B cell (primary cell): ENCODE results near the gene ATP23. TPM values are rescaled to one million over a fixed set of nuclear protein-coding genes. Genes with fewer than 3 reads are reported as not detected.

Source experiments
- ATAC-seq: fragments of 200-7000 bp; cut with Tn5 transposase; one replicate; pipeline ENCODE4 v1.10.0; 2021; ENCODE audit warnings: low read depth, mild to moderate bottlenecking, moderate number of reproducible peaks, moderate library complexity
- CTCF ChIA-PET: fragments of 350-600 bp; sonication (Branson Sonifier 250); formaldehyde crosslinking; loops from one replicate; lab custom pipeline; 2021; ENCODE audit warnings: antibody characterized with exemption, inconsistent platforms; lab: Charles Lee
- POLR2A ChIA-PET: fragments of 350-600 bp; sonication (Branson Sonifier 250); formaldehyde crosslinking; loops from one replicate; lab custom pipeline; 2021; ENCODE audit warnings: antibody characterized with exemption; lab: Charles Lee
- DNase-seq: peaks from one replicate; pipeline ENCODE4 v3.0.0; 2013
- H2AFZ ChIP-seq: 2 replicates; pipeline ENCODE4 v1.6.1; 2012; ENCODE audit warnings: mild to moderate bottlenecking, low read depth, low read length; ENCODE audit not compliant: insufficient read depth, poor library complexity, severe bottlenecking
- H3K27ac ChIP-seq, 2 donors: 1 replicate in 1 of 2; 2 replicates in 1 of 2; pipeline ENCODE4 v1.5.1; 2012 to 2013; ENCODE audit warnings: low read length in 2 of 2, mild to moderate bottlenecking in 2 of 2, moderate library complexity in 1 of 2
- H3K27me3 ChIP-seq, 4 experiments: fragments of 200-600 bp in 1 of 4; sonication (generic) in 1 of 4; replicated peaks in 1 of 4; 1 replicate in 2 of 4; 2 replicates in 2 of 4; pipeline versions ENCODE4 v1.6.1 to v1.7.0; 2013 to 2016; ENCODE audit warnings: low read length in 3 of 4, mild to moderate bottlenecking in 2 of 4, mixed read lengths in 1 of 4, moderate library complexity in 1 of 4; ENCODE audit not compliant: insufficient read depth in 4 of 4, control insufficient read depth in 3 of 4; ENCODE audit errors: control extremely low read depth in 1 of 4
- H3K36me3 ChIP-seq, 2 experiments: replicated peaks in 1 of 2; 1 replicate in 1 of 2; 2 replicates in 1 of 2; pipeline versions ENCODE4 v1.6.1 to v1.7.1; 2013; ENCODE audit warnings: low read length in 1 of 2; ENCODE audit not compliant: insufficient read depth in 2 of 2, control insufficient read depth in 1 of 2; ENCODE audit errors: control extremely low read depth in 1 of 2, extremely low read depth in 1 of 2
- H3K4me1 ChIP-seq, 2 donors: fragments of 200-600 bp in 1 of 2; sonication (generic) in 1 of 2; 1 replicate in 1 of 2; 2 replicates in 1 of 2; pipeline versions ENCODE4 v1.5.1 to v1.6.1; 2013 to 2017; ENCODE audit warnings: low read length in 2 of 2; ENCODE audit not compliant: control insufficient read depth in 2 of 2, insufficient read depth in 2 of 2
- H3K4me2 ChIP-seq: replicated peaks from 2 replicates; pipeline ENCODE3; 2012; ENCODE audit warnings: mild to moderate bottlenecking, low read depth, low read length; ENCODE audit not compliant: poor library complexity, severe bottlenecking
- H3K4me3 ChIP-seq, 5 experiments: fragments of 200-600 bp in 1 of 5; sonication (generic) in 1 of 5; 1 replicate in 3 of 5; 2 replicates in 2 of 5; pipeline versions ENCODE4 v1.5.1 to v1.7.0; 2011 to 2016; ENCODE audit warnings: low read length in 4 of 5, mild to moderate bottlenecking in 4 of 5, low read depth in 2 of 5, control low read depth in 1 of 5, moderate library complexity in 1 of 5; ENCODE audit not compliant: insufficient read depth in 1 of 5; ENCODE audit errors: control extremely low read depth in 1 of 5, extremely low read depth in 1 of 5
- H3K79me2 ChIP-seq: fragments of 200-600 bp; sonication (generic); one replicate; pipeline ENCODE4 v1.6.0; 2016; ENCODE audit warnings: low read length; ENCODE audit not compliant: control insufficient read depth, insufficient read depth
- H3K9ac ChIP-seq: fragments of 200-600 bp; sonication (generic); 2 replicates; pipeline ENCODE4 v1.6.1; 2017; ENCODE audit warnings: mild to moderate bottlenecking, low read length, moderate library complexity
- H3K9me3 ChIP-seq, 3 donors: one replicate each; pipeline versions ENCODE4 v1.6.1 to v1.7.1; 2013; ENCODE audit warnings: low read length in 2 of 3; ENCODE audit not compliant: control insufficient read depth in 2 of 3, insufficient read depth in 1 of 3; ENCODE audit errors: control extremely low read depth in 1 of 3
- H4K20me1 ChIP-seq: 2 replicates; pipeline ENCODE4 v1.6.0; 2012; ENCODE audit warnings: mild to moderate bottlenecking, low read length; ENCODE audit not compliant: insufficient read depth, control insufficient read depth, poor library complexity, severe bottlenecking
- H3K27ac Mint-ChIP-seq: one replicate; pipeline ENCODE4 v1.8.0; 2021; ENCODE audit warnings: mixed read lengths
- H3K27me3 Mint-ChIP-seq: one replicate; pipeline ENCODE4 v1.8.0; 2021; ENCODE audit warnings: mixed read lengths
- H3K4me1 Mint-ChIP-seq: one replicate; pipeline ENCODE4 v1.8.0; 2021; ENCODE audit warnings: mixed read lengths
- H3K4me3 Mint-ChIP-seq: one replicate; pipeline ENCODE4 v1.8.0; 2021; ENCODE audit warnings: mixed read lengths
- H3K9me3 Mint-ChIP-seq: one replicate; pipeline ENCODE4 v1.8.0; 2022; ENCODE audit warnings: mixed read lengths; ENCODE audit not compliant: insufficient read depth
- EZH2 ChIP-seq: IDR thresholded peaks from 2 replicates; pipeline ENCODE4 v1.6.1; 2012; ENCODE audit warnings: borderline replicate concordance, low read depth, mild to moderate bottlenecking, moderate library complexity, low read length; ENCODE audit not compliant: insufficient read depth, poor library complexity, severe bottlenecking
- WGBS: methylation state at CpG from one replicate; pipeline ENCODE4 v1.1.5; 2013; ENCODE audit warnings: missing lambda C conversion rate; ENCODE audit not compliant: insufficient coverage; 5-methylcytosine and 5-hydroxymethylcytosine counted together
- intact Hi-C: fragments of 100-400 bp; cut with micrococcal nuclease; formaldehyde crosslinking; loops from one replicate; pipeline ENCODE4 v1.10.0; 2022
- polyA plus RNA-seq: library from polyadenylated mRNA; depleted of rRNA; stranded (reverse); fragments of >200 nt; gene quantifications from 2 replicates; pipeline ENCODE4 v1.2.3, GENCODE V29; 2012
- total RNA-seq, 2 donors: library from RNA; stranded (reverse); fragments of 120-200 nt in 1 of 2; gene quantifications; 1 replicate in 1 of 2; 2 replicates in 1 of 2; pipeline versions ENCODE4 v1.2.3 to v1.2.4, GENCODE V29; 2013 to 2022
- TF ChIP-seq, protein P1 (sequence below): fragments of 200-600 bp; IDR thresholded peaks from one replicate; pipeline ENCODE4 v1.8.0; 2022; ENCODE audit warnings: antibody characterized with exemption, mild to moderate bottlenecking

ATP23 gene
- total and polyA plus RNA-seq, 2 donors (not counting 1 experiment from before 2014, with no cell fraction given): 6.2 to 16.3 TPM

DNA sequence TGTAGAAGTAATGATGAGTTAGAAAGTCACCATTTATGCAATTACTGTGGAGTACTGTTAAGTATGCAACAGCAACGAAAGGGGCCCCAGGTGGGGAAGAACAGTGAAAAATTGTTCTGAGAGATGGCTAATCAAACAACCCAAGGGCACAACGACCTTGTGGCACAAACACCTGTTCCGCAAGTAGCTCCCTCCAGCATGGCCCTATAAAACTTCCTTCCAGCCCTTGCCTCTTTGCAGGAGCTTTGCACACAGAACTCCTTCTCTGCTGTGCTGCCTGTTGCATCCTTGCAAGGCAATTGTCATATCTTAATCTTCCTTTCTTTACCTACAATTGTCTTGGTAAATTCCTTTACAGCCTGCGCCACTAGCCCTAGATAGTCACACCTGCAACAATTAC lies 23.2 kb upstream of the ATP23 start:
- H3K27me3 ChIP-seq: no peaks in the 10 kb centered on the region
- peaks cover 7% of the 10 kb centered on the region for H3K27me3 Mint-ChIP-seq
- no peak overlapping the region for H3K27ac Mint-ChIP-seq
- no peak for TF ChIP-seq EZH2
- TF ChIP-seq, protein P1, sequence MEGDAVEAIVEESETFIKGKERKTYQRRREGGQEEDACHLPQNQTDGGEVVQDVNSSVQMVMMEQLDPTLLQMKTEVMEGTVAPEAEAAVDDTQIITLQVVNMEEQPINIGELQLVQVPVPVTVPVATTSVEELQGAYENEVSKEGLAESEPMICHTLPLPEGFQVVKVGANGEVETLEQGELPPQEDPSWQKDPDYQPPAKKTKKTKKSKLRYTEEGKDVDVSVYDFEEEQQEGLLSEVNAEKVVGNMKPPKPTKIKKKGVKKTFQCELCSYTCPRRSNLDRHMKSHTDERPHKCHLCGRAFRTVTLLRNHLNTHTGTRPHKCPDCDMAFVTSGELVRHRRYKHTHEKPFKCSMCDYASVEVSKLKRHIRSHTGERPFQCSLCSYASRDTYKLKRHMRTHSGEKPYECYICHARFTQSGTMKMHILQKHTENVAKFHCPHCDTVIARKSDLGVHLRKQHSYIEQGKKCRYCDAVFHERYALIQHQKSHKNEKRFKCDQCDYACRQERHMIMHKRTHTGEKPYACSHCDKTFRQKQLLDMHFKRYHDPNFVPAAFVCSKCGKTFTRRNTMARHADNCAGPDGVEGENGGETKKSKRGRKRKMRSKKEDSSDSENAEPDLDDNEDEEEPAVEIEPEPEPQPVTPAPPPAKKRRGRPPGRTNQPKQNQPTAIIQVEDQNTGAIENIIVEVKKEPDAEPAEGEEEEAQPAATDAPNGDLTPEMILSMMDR: no peak
- WGBS: 83% methylated on average over 2 of the region's 4 CpGs
- intact Hi-C loops: no loop called here
- no peaks in the 10 kb centered on the region for H4K20me1 ChIP-seq
- H3K4me2 ChIP-seq: no peak overlapping the region
- ChIA-PET CTCF (no interaction called here), POLR2A (no interaction called here)
- no peak overlapping the region for H3K27ac ChIP-seq
- H3K79me2 ChIP-seq: no peaks in the 10 kb centered on the region
- no peak overlapping the region for H3K9ac ChIP-seq
- no peaks in the 10 kb centered on the region for H3K9me3 ChIP-seq
- no peaks in the 10 kb centered on the region for H3K4me1 ChIP-seq
- DNase-seq (no peak), ATAC-seq (no peak)
- H3K4me3 Mint-ChIP-seq: no peak overlapping the region
- no peaks in the 10 kb centered on the region for H3K9me3 Mint-ChIP-seq
- no peak overlapping the region for H2AFZ ChIP-seq
- H3K4me1 Mint-ChIP-seq: no peaks in the 10 kb centered on the region
- H3K4me3 ChIP-seq: no peak overlapping the region
- H3K36me3 ChIP-seq: no peaks in the 10 kb centered on the region

DNA sequence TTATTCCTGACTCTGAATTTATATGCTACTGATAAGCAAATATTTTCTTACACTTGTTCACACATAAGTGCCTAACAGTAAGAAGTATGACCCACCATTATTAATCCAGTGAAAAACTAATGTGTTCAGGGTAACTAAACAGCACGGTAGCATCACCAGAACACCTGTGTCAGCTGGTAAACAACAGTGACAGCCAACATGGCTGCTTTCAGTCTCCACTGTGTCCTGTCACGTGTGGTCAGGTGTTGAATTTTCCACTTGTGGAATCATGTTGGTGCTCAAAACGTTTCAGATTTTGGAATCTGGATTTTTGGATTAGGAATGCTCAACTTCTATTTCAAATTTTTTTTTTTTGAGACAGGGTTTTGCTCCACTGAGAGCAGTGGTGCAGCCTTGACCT lies 14.3 kb upstream of the ATP23 start:
- no peak overlapping the region for H2AFZ ChIP-seq

More for the DNA sequence above, 14.3 kb upstream of the ATP23 start:
- Mint-ChIP-seq H3K9me3 (no peaks in the 10 kb centered on the region), H3K4me3 (no peak overlapping the region), H3K27ac (no peak overlapping the region), H3K27me3 (no peaks in the 10 kb centered on the region), H3K4me1 (no peaks in the 10 kb centered on the region)
- Histone ChIP-seq H3K27ac (no peak overlapping the region), H4K20me1 (no peaks in the 10 kb centered on the region), H3K27me3 (no peaks in the 10 kb centered on the region), H3K9ac (no peak overlapping the region), H3K36me3 (no peaks in the 10 kb centered on the region), H3K4me3 (no peak overlapping the region), H3K4me2 (no peak overlapping the region), H3K4me1 (no peaks in the 10 kb centered on the region), H3K79me2 (no peaks in the 10 kb centered on the region), H3K9me3 (no peaks in the 10 kb centered on the region)
- 90% methylated on average over 2 of the region's 3 CpGs for WGBS
- ChIA-PET POLR2A (no interaction called here), CTCF (interaction anchor here (0.6 kb wide), 1 partner anchor 38 kb away, joined by 3 read pairs; no protein-coding TSS in a partner anchor)
- TF ChIP-seq, protein P1: no peak
- TF ChIP-seq EZH2: no peak
- intact Hi-C loops: no loop called here
- ATAC-seq (no peak), DNase-seq (no peak)
